ENCODE results near the gene UXS1.
"Not testable (repeated sequence)": the region's sequence is repeated elsewhere in the genome, so short reads cannot be mapped to it uniquely, and the experiment has no call there.

The UXS1 gene

DNA sequence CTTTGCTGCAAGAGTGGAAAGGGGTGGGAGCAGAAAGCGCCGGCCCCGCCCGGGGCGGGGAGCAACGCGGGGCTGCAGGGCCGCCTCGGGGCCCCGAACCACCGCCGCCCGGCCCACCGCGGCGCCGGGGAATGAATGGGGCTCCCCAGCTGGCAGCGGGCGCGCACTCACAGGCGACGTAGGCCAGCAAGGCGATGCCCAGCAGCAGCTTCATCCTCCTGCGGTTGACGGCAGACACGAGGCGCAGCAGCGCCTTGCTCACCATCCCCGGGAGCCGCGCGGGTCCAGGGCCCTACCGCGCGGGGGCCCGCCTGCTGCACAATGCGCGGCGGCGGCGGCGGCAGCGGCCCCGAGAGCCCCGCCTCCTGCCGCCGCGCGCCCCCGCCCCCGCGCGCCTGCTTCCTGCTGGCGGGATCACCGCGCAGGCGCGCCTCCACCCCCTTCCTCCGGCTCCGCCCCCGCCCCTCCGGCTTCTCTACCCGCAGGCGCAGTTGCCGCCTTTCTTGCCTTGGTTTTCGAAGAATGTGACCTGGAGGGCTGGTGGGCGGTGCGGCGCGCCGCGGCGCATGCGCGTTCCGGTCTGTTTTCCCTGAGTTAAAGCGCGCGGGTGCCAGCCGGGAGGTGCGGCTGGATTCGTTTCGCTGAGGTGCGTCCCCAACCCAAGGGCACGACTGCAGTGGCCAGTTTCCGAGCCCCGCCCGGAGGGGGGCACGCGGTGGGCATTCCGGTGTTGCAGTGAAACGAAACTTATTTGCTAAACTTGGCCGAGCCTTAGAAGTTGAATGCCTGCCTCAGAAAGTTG is at the start of gene UXS1:
Gene UXS1, minus strand, starts transcription at position 325 of the 802 bp plus-strand sequence. Its CDS starts 60 bp downstream, at position 265.
- peaks cover 2% of the 10 kb centered on the region for H3K36me3 ChIP-seq (ENCODE audit: insufficient read depth, low read length)
- peak within 1 kb of the TSS; percentile 89 for H2AFZ ChIP-seq (ENCODE audit: low read depth, low read length)
- H3K9me3 ChIP-seq (ENCODE audit: low read length): no peaks in the 10 kb centered on the region
- H3K27me3 ChIP-seq (ENCODE audit: insufficient read depth, low read length): no peaks in the 10 kb centered on the region
- peaks cover 36% of the 10 kb centered on the region for H3K4me1 ChIP-seq (ENCODE audit: insufficient read depth, low read length)
- H3K4me3 ChIP-seq (ENCODE audit: low read length): peak within 1 kb of the TSS; percentile 85

GRCh38 chr2:106239491-106239890 is 45.4 kb upstream of the UXS1 start:
- H3K36me3 ChIP-seq (ENCODE audit: insufficient read depth, low read length); H2AFZ ChIP-seq (ENCODE audit: low read depth, low read length); H3K4me3 ChIP-seq (ENCODE audit: low read length); H3K9me3 ChIP-seq (ENCODE audit: low read length); H3K27me3 ChIP-seq (ENCODE audit: insufficient read depth, low read length); H3K4me1 ChIP-seq (ENCODE audit: insufficient read depth, low read length): not testable (repeated sequence)

- H3K27me3 ChIP-seq (ENCODE audit: insufficient read depth, low read length); H3K4me1 ChIP-seq (ENCODE audit: insufficient read depth, low read length); H2AFZ ChIP-seq (ENCODE audit: low read depth, low read length); H3K36me3 ChIP-seq (ENCODE audit: insufficient read depth, low read length); H3K4me3 ChIP-seq (ENCODE audit: low read length); H3K9me3 ChIP-seq (ENCODE audit: low read length): not testable (repeated sequence)
Measured at GRCh38 chr2:106235392-106235791, 41.3 kb upstream of the UXS1 start.

- Histone ChIP-seq H2AFZ (ENCODE audit: low read depth, low read length) (no peak overlapping the region), H3K4me3 (ENCODE audit: low read length) (no peak overlapping the region), H3K36me3 (ENCODE audit: insufficient read depth, low read length) (no peaks in the 10 kb centered on the region), H3K4me1 (ENCODE audit: insufficient read depth, low read length) (no peaks in the 10 kb centered on the region), H3K27me3 (ENCODE audit: insufficient read depth, low read length) (no peaks in the 10 kb centered on the region), H3K9me3 (ENCODE audit: low read length) (no peaks in the 10 kb centered on the region)
Measured at GRCh38 chr2:106233350-106233706, 39.2 kb upstream of the UXS1 start.

- Histone ChIP-seq H3K36me3 (ENCODE audit: insufficient read depth, low read length) (no peaks in the 10 kb centered on the region), H3K4me3 (ENCODE audit: low read length) (no peak overlapping the region), H3K4me1 (ENCODE audit: insufficient read depth, low read length) (no peaks in the 10 kb centered on the region), H3K27me3 (ENCODE audit: insufficient read depth, low read length) (no peaks in the 10 kb centered on the region), H3K9me3 (ENCODE audit: low read length) (no peaks in the 10 kb centered on the region), H2AFZ (ENCODE audit: low read depth, low read length) (no peak overlapping the region)
Measured at GRCh38 chr2:106232638-106233349, 38.7 kb upstream of the UXS1 start.

GRCh38 chr2:106223347-106223746 is 29.2 kb upstream of the UXS1 start:
- H3K9me3 ChIP-seq (ENCODE audit: low read length): no peaks in the 10 kb centered on the region
- no peaks in the 10 kb centered on the region for H3K36me3 ChIP-seq (ENCODE audit: insufficient read depth, low read length)
- H2AFZ ChIP-seq (ENCODE audit: low read depth, low read length): no peak overlapping the region
- no peaks in the 10 kb centered on the region for H3K4me1 ChIP-seq (ENCODE audit: insufficient read depth, low read length)
- no peaks in the 10 kb centered on the region for H3K27me3 ChIP-seq (ENCODE audit: insufficient read depth, low read length)
- H3K4me3 ChIP-seq (ENCODE audit: low read length): no peak overlapping the region

GRCh38 chr2:106222057-106222456 is 28.0 kb upstream of the UXS1 start:
- H3K4me1 ChIP-seq (ENCODE audit: insufficient read depth, low read length); H3K27me3 ChIP-seq (ENCODE audit: insufficient read depth, low read length); H3K36me3 ChIP-seq (ENCODE audit: insufficient read depth, low read length); H3K9me3 ChIP-seq (ENCODE audit: low read length); H3K4me3 ChIP-seq (ENCODE audit: low read length); H2AFZ ChIP-seq (ENCODE audit: low read depth, low read length): not testable (repeated sequence)

DNA sequence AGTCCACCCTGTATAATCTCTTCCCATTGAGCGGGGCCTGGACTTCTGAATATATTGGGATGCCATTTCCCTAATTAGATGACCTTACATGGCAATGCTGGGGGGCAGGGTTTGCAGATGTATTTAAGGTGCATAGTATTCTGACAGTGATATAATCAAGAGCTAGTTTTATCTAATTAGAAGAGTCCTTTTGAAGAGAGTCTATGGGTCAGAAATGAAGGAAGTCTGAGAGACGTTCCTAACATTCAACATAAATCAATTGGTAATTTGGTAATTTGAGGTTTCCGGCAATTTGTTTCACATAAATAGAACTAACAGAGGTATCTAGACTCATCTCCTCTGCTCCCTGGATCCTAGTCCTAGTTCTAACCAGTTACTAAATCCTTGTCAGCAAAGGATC is 25.7 kb upstream of the UXS1 start:
- no peaks in the 10 kb centered on the region for H3K36me3 ChIP-seq (ENCODE audit: insufficient read depth, low read length)
- no peak overlapping the region for H3K4me3 ChIP-seq (ENCODE audit: low read length)
- no peaks in the 10 kb centered on the region for H3K4me1 ChIP-seq (ENCODE audit: insufficient read depth, low read length)
- H3K9me3 ChIP-seq (ENCODE audit: low read length): no peaks in the 10 kb centered on the region
- no peaks in the 10 kb centered on the region for H3K27me3 ChIP-seq (ENCODE audit: insufficient read depth, low read length)
- H2AFZ ChIP-seq (ENCODE audit: low read depth, low read length): no peak overlapping the region

DNA sequence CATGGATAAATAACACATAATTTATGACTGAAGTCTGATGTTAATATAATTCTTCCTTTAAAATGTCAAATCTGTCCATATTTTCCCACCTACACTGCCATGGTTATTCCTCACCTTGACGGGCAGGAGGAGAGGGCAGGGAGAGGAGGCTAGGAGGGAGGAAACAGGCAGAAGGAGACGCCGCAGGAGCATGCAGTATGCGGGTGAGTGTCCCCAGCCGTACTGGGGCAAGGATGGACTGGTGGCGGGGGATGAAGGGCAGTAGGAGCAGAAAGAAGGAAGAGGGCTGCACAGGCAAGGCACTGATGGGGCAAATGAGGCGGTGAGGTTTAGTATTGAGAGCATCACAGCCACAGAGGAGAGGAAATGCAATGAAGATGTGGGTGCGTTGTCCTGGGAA is 25.1 kb upstream of the UXS1 start:
- H3K36me3 ChIP-seq (ENCODE audit: insufficient read depth, low read length); H3K27me3 ChIP-seq (ENCODE audit: insufficient read depth, low read length): not testable (repeated sequence)

GRCh38 chr2:106208874-106209273 is 14.8 kb upstream of the UXS1 start:
- no peak overlapping the region for H3K4me3 ChIP-seq (ENCODE audit: low read length)
- H3K4me1 ChIP-seq (ENCODE audit: insufficient read depth, low read length): no peaks in the 10 kb centered on the region
- no peaks in the 10 kb centered on the region for H3K27me3 ChIP-seq (ENCODE audit: insufficient read depth, low read length)
- no peak overlapping the region for H2AFZ ChIP-seq (ENCODE audit: low read depth, low read length)
- no peaks in the 10 kb centered on the region for H3K36me3 ChIP-seq (ENCODE audit: insufficient read depth, low read length)
- H3K9me3 ChIP-seq (ENCODE audit: low read length): no peaks in the 10 kb centered on the region

More for the DNA sequence above, 25.1 kb upstream of the UXS1 start:
- not testable (repeated sequence) for H3K4me3 ChIP-seq (ENCODE audit: low read length); H3K9me3 ChIP-seq (ENCODE audit: low read length); H2AFZ ChIP-seq (ENCODE audit: low read depth, low read length); H3K4me1 ChIP-seq (ENCODE audit: insufficient read depth, low read length)

GRCh38 chr2:106208399-106208798 is 14.3 kb upstream of the UXS1 start:
- H3K9me3 ChIP-seq (ENCODE audit: low read length): no peaks in the 10 kb centered on the region
- no peaks in the 10 kb centered on the region for H3K4me1 ChIP-seq (ENCODE audit: insufficient read depth, low read length)

DNA sequence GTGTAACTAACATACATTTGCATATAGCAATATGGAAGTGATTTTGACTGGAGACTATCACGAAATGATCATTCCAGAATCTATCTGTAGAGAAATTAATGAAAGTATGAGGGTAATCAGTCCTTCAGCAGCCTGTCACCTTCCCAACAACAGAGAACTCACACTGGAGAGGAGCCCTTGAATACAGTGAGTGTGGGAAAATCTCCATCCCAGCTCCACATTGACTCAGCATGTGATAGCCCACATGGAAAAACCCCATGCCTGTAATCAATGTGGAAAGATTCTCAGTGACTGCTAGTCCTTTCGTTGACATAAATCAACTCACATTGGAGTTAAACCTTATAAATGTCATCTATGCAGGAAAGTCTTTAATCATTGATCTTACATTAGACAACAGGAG is 13.1 kb upstream of the UXS1 start:
- Histone ChIP-seq H3K4me3 (ENCODE audit: low read length) (no peak overlapping the region), H3K9me3 (ENCODE audit: low read length) (no peaks in the 10 kb centered on the region), H3K27me3 (ENCODE audit: insufficient read depth, low read length) (no peaks in the 10 kb centered on the region), H3K4me1 (ENCODE audit: insufficient read depth, low read length) (no peaks in the 10 kb centered on the region), H3K36me3 (ENCODE audit: insufficient read depth, low read length) (no peaks in the 10 kb centered on the region), H2AFZ (ENCODE audit: low read depth, low read length) (no peak overlapping the region)

More at GRCh38 chr2:106208399-106208798, 14.3 kb upstream of the UXS1 start:
- Histone ChIP-seq H3K4me3 (ENCODE audit: low read length) (no peak overlapping the region), H2AFZ (ENCODE audit: low read depth, low read length) (no peak overlapping the region), H3K36me3 (ENCODE audit: insufficient read depth, low read length) (no peaks in the 10 kb centered on the region), H3K27me3 (ENCODE audit: insufficient read depth, low read length) (no peaks in the 10 kb centered on the region)

DNA sequence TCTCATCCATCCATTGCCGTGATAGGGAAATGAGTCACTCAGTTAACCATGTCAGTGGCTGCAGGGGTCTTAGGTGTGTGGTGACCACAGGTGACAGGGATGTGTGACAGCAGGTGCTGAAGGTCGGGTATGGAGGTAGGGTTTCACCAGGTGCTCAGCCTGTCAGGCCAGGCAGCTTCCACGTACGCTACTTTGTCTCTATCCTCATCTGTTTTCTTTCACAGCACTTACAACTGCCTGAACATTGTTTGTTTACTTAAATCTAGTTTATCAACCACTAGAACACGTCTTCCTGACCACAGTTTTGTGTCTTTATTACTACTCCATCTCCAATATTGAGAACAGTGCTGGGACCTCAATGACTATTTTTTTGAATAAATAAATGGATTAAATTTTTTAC is 11.4 kb upstream of the UXS1 start:
- no peaks in the 10 kb centered on the region for H3K36me3 ChIP-seq (ENCODE audit: insufficient read depth, low read length)
- H3K27me3 ChIP-seq (ENCODE audit: insufficient read depth, low read length): no peaks in the 10 kb centered on the region
- no peak overlapping the region for H3K4me3 ChIP-seq (ENCODE audit: low read length)
- H3K9me3 ChIP-seq (ENCODE audit: low read length): no peaks in the 10 kb centered on the region
- no peak overlapping the region for H2AFZ ChIP-seq (ENCODE audit: low read depth, low read length)
- no peaks in the 10 kb centered on the region for H3K4me1 ChIP-seq (ENCODE audit: insufficient read depth, low read length)
